GM12878 (cell line): ENCODE results near the gene MYO1H.

Experiments used
- NR2F1 ChIP-seq: fragments of 450-650 bp; conservative IDR thresholded peaks from 2 replicates; pipeline ENCODE4 v1.6.1; 2017; ENCODE audit warnings: mild to moderate bottlenecking
- POLR2AphosphoS2 ChIP-seq: IDR thresholded peaks from 2 replicates; pipeline ENCODE4 v1.6.1; 2011; ENCODE audit warnings: low read depth, mild to moderate bottlenecking, low read length, improper control_type of control experiment, moderate library complexity
- POLR2AphosphoS5 ChIP-seq: IDR thresholded peaks from 2 replicates; pipeline ENCODE4 v1.6.1; 2011; ENCODE audit warnings: mild to moderate bottlenecking, low read length, inconsistent platforms
- TF ChIP-seq, protein P1 (sequence below): fragments of 450-650 bp; conservative IDR thresholded peaks from 2 replicates; pipeline ENCODE4 v1.6.1; 2017; ENCODE audit warnings: mild to moderate bottlenecking, moderate library complexity
- TF ChIP-seq, protein P2 (sequence below), 3 experiments: IDR thresholded peaks in 2 of 3; conservative IDR thresholded peaks in 1 of 3; 2 replicates each; pipeline ENCODE4 v1.5.1; 2011; ENCODE audit warnings: low read depth in 3 of 3, low read length in 3 of 3, mild to moderate bottlenecking in 3 of 3, control low read depth in 2 of 3, moderate library complexity in 2 of 3, inconsistent platforms in 1 of 3, mixed read lengths in 1 of 3; ENCODE audit not compliant: control insufficient read depth in 2 of 3, insufficient read depth in 1 of 3; ENCODE audit errors: extremely low read depth in 1 of 3
- TF ChIP-seq, protein P3 (sequence below): IDR thresholded peaks from 2 replicates; pipeline ENCODE4 v1.6.1; 2011; ENCODE audit warnings: low read depth, low read length, improper control_type of control experiment, borderline replicate concordance

DNA sequence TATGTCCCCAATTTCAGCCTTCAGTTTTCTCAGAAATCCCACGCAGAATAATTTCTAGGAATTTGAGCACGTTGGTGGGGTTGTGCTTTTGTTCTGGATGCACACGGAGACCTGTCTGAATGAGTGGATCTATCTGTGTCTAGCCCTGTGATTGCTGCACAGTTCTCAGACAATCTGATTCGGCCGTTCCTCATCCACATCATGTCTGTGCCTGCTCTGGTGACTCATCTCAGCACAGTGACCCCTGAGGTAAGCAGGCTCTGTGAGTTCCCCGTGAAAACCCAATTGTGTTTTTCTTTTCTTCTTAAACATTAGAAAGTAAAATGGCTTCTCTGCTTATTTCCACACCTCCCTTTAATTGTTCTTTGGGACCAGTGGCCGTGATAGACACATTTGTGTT is 150.0 kb downstream of the MYO1H start:
- TF ChIP-seq NR2F1 (no peak), POLR2AphosphoS2 (no peak), POLR2AphosphoS5 (no peak)
- TF ChIP-seq, protein P1, sequence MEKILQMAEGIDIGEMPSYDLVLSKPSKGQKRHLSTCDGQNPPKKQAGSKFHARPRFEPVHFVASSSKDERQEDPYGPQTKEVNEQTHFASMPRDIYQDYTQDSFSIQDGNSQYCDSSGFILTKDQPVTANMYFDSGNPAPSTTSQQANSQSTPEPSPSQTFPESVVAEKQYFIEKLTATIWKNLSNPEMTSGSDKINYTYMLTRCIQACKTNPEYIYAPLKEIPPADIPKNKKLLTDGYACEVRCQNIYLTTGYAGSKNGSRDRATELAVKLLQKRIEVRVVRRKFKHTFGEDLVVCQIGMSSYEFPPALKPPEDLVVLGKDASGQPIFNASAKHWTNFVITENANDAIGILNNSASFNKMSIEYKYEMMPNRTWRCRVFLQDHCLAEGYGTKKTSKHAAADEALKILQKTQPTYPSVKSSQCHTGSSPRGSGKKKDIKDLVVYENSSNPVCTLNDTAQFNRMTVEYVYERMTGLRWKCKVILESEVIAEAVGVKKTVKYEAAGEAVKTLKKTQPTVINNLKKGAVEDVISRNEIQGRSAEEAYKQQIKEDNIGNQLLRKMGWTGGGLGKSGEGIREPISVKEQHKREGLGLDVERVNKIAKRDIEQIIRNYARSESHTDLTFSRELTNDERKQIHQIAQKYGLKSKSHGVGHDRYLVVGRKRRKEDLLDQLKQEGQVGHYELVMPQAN: no peak
- TF ChIP-seq, protein P2, sequence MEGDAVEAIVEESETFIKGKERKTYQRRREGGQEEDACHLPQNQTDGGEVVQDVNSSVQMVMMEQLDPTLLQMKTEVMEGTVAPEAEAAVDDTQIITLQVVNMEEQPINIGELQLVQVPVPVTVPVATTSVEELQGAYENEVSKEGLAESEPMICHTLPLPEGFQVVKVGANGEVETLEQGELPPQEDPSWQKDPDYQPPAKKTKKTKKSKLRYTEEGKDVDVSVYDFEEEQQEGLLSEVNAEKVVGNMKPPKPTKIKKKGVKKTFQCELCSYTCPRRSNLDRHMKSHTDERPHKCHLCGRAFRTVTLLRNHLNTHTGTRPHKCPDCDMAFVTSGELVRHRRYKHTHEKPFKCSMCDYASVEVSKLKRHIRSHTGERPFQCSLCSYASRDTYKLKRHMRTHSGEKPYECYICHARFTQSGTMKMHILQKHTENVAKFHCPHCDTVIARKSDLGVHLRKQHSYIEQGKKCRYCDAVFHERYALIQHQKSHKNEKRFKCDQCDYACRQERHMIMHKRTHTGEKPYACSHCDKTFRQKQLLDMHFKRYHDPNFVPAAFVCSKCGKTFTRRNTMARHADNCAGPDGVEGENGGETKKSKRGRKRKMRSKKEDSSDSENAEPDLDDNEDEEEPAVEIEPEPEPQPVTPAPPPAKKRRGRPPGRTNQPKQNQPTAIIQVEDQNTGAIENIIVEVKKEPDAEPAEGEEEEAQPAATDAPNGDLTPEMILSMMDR (IDR thresholded peaks at IDR 0.05 in 2 of 3, conservative IDR thresholded peaks at IDR 0.05 in 1 of 3; ENCODE audit: control insufficient read depth in 2 of 3, extremely low read depth in 1 of 3, insufficient read depth in 1 of 3, low read depth in 3 of 3, low read length in 3 of 3): no peak
- TF ChIP-seq, protein P3, sequence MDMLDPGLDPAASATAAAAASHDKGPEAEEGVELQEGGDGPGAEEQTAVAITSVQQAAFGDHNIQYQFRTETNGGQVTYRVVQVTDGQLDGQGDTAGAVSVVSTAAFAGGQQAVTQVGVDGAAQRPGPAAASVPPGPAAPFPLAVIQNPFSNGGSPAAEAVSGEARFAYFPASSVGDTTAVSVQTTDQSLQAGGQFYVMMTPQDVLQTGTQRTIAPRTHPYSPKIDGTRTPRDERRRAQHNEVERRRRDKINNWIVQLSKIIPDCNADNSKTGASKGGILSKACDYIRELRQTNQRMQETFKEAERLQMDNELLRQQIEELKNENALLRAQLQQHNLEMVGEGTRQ: no peak
